ENCODE data around the gene ACSBG1. TPM values are rescaled to one million over a fixed set of nuclear protein-coding genes. Genes with fewer than 3 reads are reported as not detected.

Gene ACSBG1
- 0.02 TPM in 1 of 2 replicates, not detected in the other for total RNA-seq (2014; rRNA removed; shearing (Covaris generic))
- not detected in 2 replicates for polyA plus RNA-seq (2014; cell fraction: nucleus; rRNA removed)

GRCh38 chr15:78234515-78235040, at the start of gene ACSBG1:
TSS of gene ACSBG1 (minus strand) at chr15:78234565. CDS start at chr15:78234501, 64 bp downstream.
- DNase-seq (ENCODE audit: extremely low read depth, low read depth): no peak

GRCh38 chr15:78282324-78282723, 48.0 kb upstream of the ACSBG1 start:
- no peak for DNase-seq (ENCODE audit: extremely low read depth, low read depth)

GRCh38 chr15:78280319-78281072, 46.1 kb upstream of the ACSBG1 start:
- no peak for DNase-seq (ENCODE audit: extremely low read depth, low read depth)

GRCh38 chr15:78276064-78276943, 41.9 kb upstream of the ACSBG1 start:
- no peak for DNase-seq (ENCODE audit: extremely low read depth, low read depth)

- DNase-seq (ENCODE audit: extremely low read depth, low read depth): no peak
These were observed 40.6 kb upstream of the ACSBG1 start for GRCh38 chr15:78274994-78275393.

GRCh38 chr15:78272776-78273175, 38.4 kb upstream of the ACSBG1 start:
- DNase-seq (ENCODE audit: extremely low read depth, low read depth): no peak

GRCh38 chr15:78272316-78272715, 38.0 kb upstream of the ACSBG1 start:
- no peak for DNase-seq (ENCODE audit: extremely low read depth, low read depth)

- DNase-seq (ENCODE audit: extremely low read depth, low read depth): no peak
These were observed 32.4 kb upstream of the ACSBG1 start for GRCh38 chr15:78266806-78267205.

GRCh38 chr15:78266229-78266628, 31.9 kb upstream of the ACSBG1 start:
- DNase-seq (ENCODE audit: extremely low read depth, low read depth): no peak

GRCh38 chr15:78265752-78266224, 31.4 kb upstream of the ACSBG1 start:
- no peak for DNase-seq (ENCODE audit: extremely low read depth, low read depth)

GRCh38 chr15:78265137-78265460, 30.7 kb upstream of the ACSBG1 start:
- DNase-seq (ENCODE audit: extremely low read depth, low read depth): no peak

GRCh38 chr15:78264304-78265136, 30.2 kb upstream of the ACSBG1 start, which contains the start of gene DNAJA4:
TSS of gene DNAJA4 (plus strand) at chr15:78264562. CDS start at chr15:78264764, 202 bp downstream.
- no peak for DNase-seq (ENCODE audit: extremely low read depth, low read depth)

GRCh38 chr15:78263907-78264303, 29.5 kb upstream of the ACSBG1 start:
- no peak for DNase-seq (ENCODE audit: extremely low read depth, low read depth)

- no peak for DNase-seq (ENCODE audit: extremely low read depth, low read depth)
These were observed 29.0 kb upstream of the ACSBG1 start for GRCh38 chr15:78263351-78263781.

GRCh38 chr15:78261062-78261461, 26.7 kb upstream of the ACSBG1 start:
- no peak for DNase-seq (ENCODE audit: extremely low read depth, low read depth)

GRCh38 chr15:78260489-78260888, 26.1 kb upstream of the ACSBG1 start:
- no peak for DNase-seq (ENCODE audit: extremely low read depth, low read depth)

GRCh38 chr15:78259232-78259631, 24.9 kb upstream of the ACSBG1 start:
- DNase-seq (ENCODE audit: extremely low read depth, low read depth): no peak

- no peak for DNase-seq (ENCODE audit: extremely low read depth, low read depth)
These were observed 23.3 kb upstream of the ACSBG1 start for GRCh38 chr15:78257681-78258080.

GRCh38 chr15:78256044-78256437, 21.7 kb upstream of the ACSBG1 start:
- no peak for DNase-seq (ENCODE audit: extremely low read depth, low read depth)

- no peak for DNase-seq (ENCODE audit: extremely low read depth, low read depth)
These were observed 21.2 kb upstream of the ACSBG1 start for GRCh38 chr15:78255421-78256043.
